DOHH2 (cell line): Measurements from ENCODE around the gene FSD1.

Source experiments
- H3F3A ChIP-seq: fragments of 200-600 bp; sonication (generic), shearing (Covaris generic); 2 replicates; pipeline ENCODE4 v1.6.0; 2016; ENCODE audit warnings: antibody characterized with exemption, mild to moderate bottlenecking; ENCODE audit not compliant: control insufficient read depth, insufficient read depth
- H3K27ac ChIP-seq: fragments of 200-600 bp; sonication (generic); 2 replicates; pipeline ENCODE4 v1.5.1; 2014; ENCODE audit warnings: low read depth, mild to moderate bottlenecking, low read length, moderate library complexity
- H3K27me3 ChIP-seq: fragments of 200-600 bp; sonication (generic); 2 replicates; pipeline ENCODE4 v1.6.1; 2014; ENCODE audit warnings: mild to moderate bottlenecking, low read length, mixed read lengths; ENCODE audit not compliant: control insufficient read depth
- H3K36me3 ChIP-seq: fragments of 200-600 bp; sonication (generic); 2 replicates; pipeline ENCODE4 v1.6.1; 2014; ENCODE audit warnings: mild to moderate bottlenecking, low read length, moderate library complexity, mixed read lengths; ENCODE audit not compliant: control insufficient read depth
- H3K4me1 ChIP-seq: fragments of 200-600 bp; sonication (generic); 2 replicates; pipeline ENCODE4 v1.6.1; 2014; ENCODE audit warnings: mild to moderate bottlenecking, low read length, mixed read lengths; ENCODE audit not compliant: control insufficient read depth
- H3K4me2 ChIP-seq: fragments of 200-600 bp; sonication (generic); 2 replicates; pipeline ENCODE4 v1.6.0; 2014; ENCODE audit warnings: mild to moderate bottlenecking, low read length, moderate library complexity
- H3K4me3 ChIP-seq: fragments of 200-600 bp; sonication (generic); 2 replicates; pipeline ENCODE4 v1.5.1; 2014; ENCODE audit warnings: mild to moderate bottlenecking, low read length, mixed read lengths
- H3K79me2 ChIP-seq: fragments of 200-600 bp; sonication (generic); 2 replicates; pipeline ENCODE4 v1.6.1; 2014; ENCODE audit warnings: mild to moderate bottlenecking, low read length, mixed read lengths; ENCODE audit not compliant: control insufficient read depth
- H3K9me2 ChIP-seq: fragments of 200-600 bp; sonication (generic); replicated peaks from 2 replicates; pipeline ENCODE4 v1.6.1; 2014; ENCODE audit warnings: mild to moderate bottlenecking, low read length, mixed read lengths; ENCODE audit not compliant: control insufficient read depth
- H3K9me3 ChIP-seq: fragments of 200-600 bp; sonication (generic); 2 replicates; pipeline ENCODE4 v1.6.1; 2014; ENCODE audit warnings: antibody characterized with exemption, low read length, mixed read lengths; ENCODE audit not compliant: control insufficient read depth, insufficient read depth
- H4K20me1 ChIP-seq: fragments of 200-600 bp; sonication (generic); 2 replicates; pipeline ENCODE4 v1.6.0; 2014; ENCODE audit warnings: low read depth, mild to moderate bottlenecking, antibody characterized with exemption, low read length, moderate library complexity; ENCODE audit not compliant: control insufficient read depth, insufficient read depth
- EZH2phosphoT487 ChIP-seq: fragments of 200-600 bp; sonication (generic); IDR thresholded peaks from 2 replicates; pipeline ENCODE4 v1.6.1; 2017; ENCODE audit warnings: borderline replicate concordance, mild to moderate bottlenecking, antibody characterized with exemption, low read length, moderate library complexity, mixed read lengths
- TF ChIP-seq, protein P1 (sequence below): fragments of 200-600 bp; sonication (generic); IDR thresholded peaks from one replicate; pipeline ENCODE4 v1.5.1; 2014; ENCODE audit warnings: antibody characterized with exemption, mild to moderate bottlenecking, low read depth, low read length; ENCODE audit not compliant: poor library complexity, severe bottlenecking

Gene FSD1

DNA sequence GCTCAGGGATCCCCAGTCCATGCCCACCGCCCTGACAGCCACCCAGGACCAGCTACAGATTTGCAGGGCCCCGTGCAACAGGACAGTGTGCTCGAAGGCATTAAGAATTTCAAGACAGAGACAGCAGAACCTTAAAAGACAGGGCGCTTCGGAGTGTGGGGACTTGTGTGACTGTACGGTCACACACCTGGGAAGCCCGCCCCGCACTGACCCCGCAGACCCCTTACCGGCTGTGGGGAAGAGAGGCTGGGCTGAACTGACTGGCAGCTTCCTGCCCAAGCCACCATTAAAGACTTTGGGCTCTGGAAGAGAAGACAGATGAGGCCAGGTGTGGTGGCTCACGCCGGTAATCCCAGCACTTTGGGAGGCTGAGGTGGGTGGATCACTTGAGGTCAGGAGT, 19.8 kb downstream of the FSD1 start:
- Histone ChIP-seq H3K36me3 (no peaks in the 10 kb centered on the region), H3K9me2 (no peaks in the 10 kb centered on the region), H4K20me1 (no peaks in the 10 kb centered on the region), H3K4me3 (no peak overlapping the region), H3K4me2 (no peak overlapping the region), H3K79me2 (no peaks in the 10 kb centered on the region), H3K4me1 (no peaks in the 10 kb centered on the region), H3K9me3 (peaks cover 14% of the 10 kb centered on the region; the same call in 1 of the 2 replicates), H3K27ac (no peak overlapping the region), H3F3A (no peaks in the 10 kb centered on the region), H3K27me3 (no peaks in the 10 kb centered on the region)
- TF ChIP-seq, protein P1, sequence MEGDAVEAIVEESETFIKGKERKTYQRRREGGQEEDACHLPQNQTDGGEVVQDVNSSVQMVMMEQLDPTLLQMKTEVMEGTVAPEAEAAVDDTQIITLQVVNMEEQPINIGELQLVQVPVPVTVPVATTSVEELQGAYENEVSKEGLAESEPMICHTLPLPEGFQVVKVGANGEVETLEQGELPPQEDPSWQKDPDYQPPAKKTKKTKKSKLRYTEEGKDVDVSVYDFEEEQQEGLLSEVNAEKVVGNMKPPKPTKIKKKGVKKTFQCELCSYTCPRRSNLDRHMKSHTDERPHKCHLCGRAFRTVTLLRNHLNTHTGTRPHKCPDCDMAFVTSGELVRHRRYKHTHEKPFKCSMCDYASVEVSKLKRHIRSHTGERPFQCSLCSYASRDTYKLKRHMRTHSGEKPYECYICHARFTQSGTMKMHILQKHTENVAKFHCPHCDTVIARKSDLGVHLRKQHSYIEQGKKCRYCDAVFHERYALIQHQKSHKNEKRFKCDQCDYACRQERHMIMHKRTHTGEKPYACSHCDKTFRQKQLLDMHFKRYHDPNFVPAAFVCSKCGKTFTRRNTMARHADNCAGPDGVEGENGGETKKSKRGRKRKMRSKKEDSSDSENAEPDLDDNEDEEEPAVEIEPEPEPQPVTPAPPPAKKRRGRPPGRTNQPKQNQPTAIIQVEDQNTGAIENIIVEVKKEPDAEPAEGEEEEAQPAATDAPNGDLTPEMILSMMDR: no peak
- no peak for TF ChIP-seq EZH2phosphoT487

DNA sequence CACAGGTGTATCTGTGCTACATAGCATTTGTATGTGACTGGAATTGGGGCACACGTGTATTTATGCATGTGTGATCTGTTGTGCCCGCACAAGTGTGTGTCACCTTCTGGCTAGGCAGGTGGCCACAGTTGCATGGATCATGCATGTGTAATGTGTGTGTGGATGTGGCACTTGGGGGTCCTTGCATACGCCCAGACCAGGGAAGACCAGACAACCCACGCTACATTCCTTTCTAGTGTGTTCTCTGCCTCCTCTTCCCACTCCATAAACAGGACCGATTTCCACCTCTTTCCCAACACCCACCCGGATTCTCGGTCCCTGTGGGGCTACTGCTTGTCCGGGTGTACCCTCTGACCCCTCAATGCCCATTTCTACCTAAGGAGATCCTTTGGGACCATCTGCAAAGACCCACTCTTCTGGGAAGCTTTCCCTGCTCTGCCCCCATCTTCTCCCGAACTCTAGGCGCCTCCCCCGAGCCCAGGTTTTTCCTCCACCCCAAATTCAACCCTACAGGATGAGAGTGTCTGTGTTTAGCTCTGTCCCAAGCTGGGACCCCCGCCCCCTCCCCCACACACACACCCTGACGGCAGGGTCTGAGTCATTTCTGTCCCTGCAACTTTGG, 21.9 kb downstream of the FSD1 start:
- Histone ChIP-seq H3K9me2 (no peaks in the 10 kb centered on the region), H3K9me3 (peaks cover 6% of the 10 kb centered on the region; the same call in 1 of the 2 replicates), H3K79me2 (no peaks in the 10 kb centered on the region), H3K27ac (no peak overlapping the region), H3K4me1 (no peaks in the 10 kb centered on the region), H3K4me2 (no peak overlapping the region), H3K27me3 (no peaks in the 10 kb centered on the region), H3K4me3 (no peak overlapping the region), H3F3A (no peaks in the 10 kb centered on the region), H4K20me1 (no peaks in the 10 kb centered on the region), H3K36me3 (no peaks in the 10 kb centered on the region)
- TF ChIP-seq, protein P1: no peak
- TF ChIP-seq EZH2phosphoT487: no peak

DNA sequence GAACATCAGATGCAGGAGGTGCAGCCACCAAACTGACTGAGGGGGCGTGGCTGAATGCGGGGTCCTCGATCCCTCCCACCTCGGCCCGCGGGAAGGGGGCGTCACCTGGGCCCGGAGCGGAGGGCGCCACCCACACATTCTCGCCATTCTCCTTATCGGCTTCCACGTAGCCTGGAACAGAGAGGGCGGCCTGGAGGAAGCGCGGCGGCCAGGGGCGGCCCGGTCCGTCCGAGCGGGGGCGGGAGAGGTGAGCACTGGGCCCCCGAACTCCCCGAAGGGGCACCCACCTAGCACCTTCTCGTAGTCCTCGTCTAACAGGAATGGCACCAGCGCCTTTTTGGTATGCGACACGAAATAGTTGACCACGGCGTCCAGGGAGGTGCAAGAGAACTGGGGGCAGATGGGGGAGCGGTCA, 22.4 kb downstream of the FSD1 start:
- Histone ChIP-seq H3K9me3 (peaks cover 2% of the 10 kb centered on the region; the same call in 1 of the 2 replicates), H3K4me3 (no peak overlapping the region), H3K36me3 (no peaks in the 10 kb centered on the region), H4K20me1 (no peaks in the 10 kb centered on the region), H3K27ac (no peak overlapping the region), H3K9me2 (no peaks in the 10 kb centered on the region), H3K4me2 (no peak overlapping the region), H3F3A (no peaks in the 10 kb centered on the region), H3K4me1 (no peaks in the 10 kb centered on the region), H3K79me2 (no peaks in the 10 kb centered on the region), H3K27me3 (no peaks in the 10 kb centered on the region)
- no peak for TF ChIP-seq EZH2phosphoT487
- TF ChIP-seq, protein P1: no peak
